ENCODE measurements around the gene HNRNPUL2. TPM values are rescaled to one million over a fixed set of nuclear protein-coding genes. Genes with fewer than 3 reads are reported as not detected.

Gene HNRNPUL2
- total RNA-seq, 3 donors from 2014 or later (not counting 1 experiment from before 2014, with no cell fraction given): 58.0 to 73.1 (median 69.3) TPM

DNA sequence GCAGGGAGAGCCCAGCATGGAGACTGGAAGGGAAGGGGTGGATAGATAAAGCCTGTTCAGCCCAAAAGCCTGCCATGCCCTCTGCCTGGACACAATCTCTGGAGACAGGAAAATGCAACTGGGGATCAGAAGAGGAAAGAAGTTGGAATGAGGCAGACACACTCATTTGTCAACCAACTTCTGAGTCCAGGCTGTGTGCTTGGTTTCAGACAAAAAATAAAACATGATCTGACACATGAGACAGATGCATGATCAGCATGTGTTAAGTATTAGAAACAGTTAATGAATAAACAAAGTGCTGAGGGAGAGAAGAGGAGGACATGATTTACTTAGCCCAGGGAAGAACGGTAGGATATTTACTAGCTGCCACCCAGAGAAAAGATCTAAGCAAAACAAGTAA lies 38.8 kb downstream of the HNRNPUL2 start:
- 100% methylated on average over 1 of the region's 1 CpG for WGBS (ENCODE audit: insufficient coverage)
- TF ChIP-seq, protein P1, sequence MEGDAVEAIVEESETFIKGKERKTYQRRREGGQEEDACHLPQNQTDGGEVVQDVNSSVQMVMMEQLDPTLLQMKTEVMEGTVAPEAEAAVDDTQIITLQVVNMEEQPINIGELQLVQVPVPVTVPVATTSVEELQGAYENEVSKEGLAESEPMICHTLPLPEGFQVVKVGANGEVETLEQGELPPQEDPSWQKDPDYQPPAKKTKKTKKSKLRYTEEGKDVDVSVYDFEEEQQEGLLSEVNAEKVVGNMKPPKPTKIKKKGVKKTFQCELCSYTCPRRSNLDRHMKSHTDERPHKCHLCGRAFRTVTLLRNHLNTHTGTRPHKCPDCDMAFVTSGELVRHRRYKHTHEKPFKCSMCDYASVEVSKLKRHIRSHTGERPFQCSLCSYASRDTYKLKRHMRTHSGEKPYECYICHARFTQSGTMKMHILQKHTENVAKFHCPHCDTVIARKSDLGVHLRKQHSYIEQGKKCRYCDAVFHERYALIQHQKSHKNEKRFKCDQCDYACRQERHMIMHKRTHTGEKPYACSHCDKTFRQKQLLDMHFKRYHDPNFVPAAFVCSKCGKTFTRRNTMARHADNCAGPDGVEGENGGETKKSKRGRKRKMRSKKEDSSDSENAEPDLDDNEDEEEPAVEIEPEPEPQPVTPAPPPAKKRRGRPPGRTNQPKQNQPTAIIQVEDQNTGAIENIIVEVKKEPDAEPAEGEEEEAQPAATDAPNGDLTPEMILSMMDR (IDR thresholded peaks at IDR 0.05): no peak
- ATAC-seq (no peak), DNase-seq (no peak)
- intact Hi-C loops (cut with micrococcal nuclease): no loop called here
- H3K4me1 Mint-ChIP-seq: no peaks in the 10 kb centered on the region
- no peaks in the 10 kb centered on the region for H3K9me3 ChIP-seq (ENCODE audit: control insufficient read depth, insufficient read depth, low read length)
- no peak overlapping the region for H3K27ac ChIP-seq (ENCODE audit: low read length)
- H3K36me3 Mint-ChIP-seq: no peaks in the 10 kb centered on the region
- peaks cover 21% of the 10 kb centered on the region for H3K36me3 ChIP-seq (ENCODE audit: control insufficient read depth, insufficient read depth, low read length)
- no peak overlapping the region for H3K4me3 ChIP-seq (ENCODE audit: low read length)
- H3K9me3 Mint-ChIP-seq: no peaks in the 10 kb centered on the region
- no peaks in the 10 kb centered on the region for H3K4me1 ChIP-seq (ENCODE audit: control insufficient read depth, insufficient read depth, low read length)
- peaks cover 0 to 9% of the 10 kb centered on the region in 2 donors for H3K27me3 Mint-ChIP-seq (ENCODE audit: low read depth in 2 of 2)
- peaks cover 6% of the 10 kb centered on the region for H3K27me3 ChIP-seq (ENCODE audit: control insufficient read depth, insufficient read depth, low read length)
- no peak overlapping the region for H3K27ac Mint-ChIP-seq
- no peak overlapping the region for H3K4me3 Mint-ChIP-seq

DNA sequence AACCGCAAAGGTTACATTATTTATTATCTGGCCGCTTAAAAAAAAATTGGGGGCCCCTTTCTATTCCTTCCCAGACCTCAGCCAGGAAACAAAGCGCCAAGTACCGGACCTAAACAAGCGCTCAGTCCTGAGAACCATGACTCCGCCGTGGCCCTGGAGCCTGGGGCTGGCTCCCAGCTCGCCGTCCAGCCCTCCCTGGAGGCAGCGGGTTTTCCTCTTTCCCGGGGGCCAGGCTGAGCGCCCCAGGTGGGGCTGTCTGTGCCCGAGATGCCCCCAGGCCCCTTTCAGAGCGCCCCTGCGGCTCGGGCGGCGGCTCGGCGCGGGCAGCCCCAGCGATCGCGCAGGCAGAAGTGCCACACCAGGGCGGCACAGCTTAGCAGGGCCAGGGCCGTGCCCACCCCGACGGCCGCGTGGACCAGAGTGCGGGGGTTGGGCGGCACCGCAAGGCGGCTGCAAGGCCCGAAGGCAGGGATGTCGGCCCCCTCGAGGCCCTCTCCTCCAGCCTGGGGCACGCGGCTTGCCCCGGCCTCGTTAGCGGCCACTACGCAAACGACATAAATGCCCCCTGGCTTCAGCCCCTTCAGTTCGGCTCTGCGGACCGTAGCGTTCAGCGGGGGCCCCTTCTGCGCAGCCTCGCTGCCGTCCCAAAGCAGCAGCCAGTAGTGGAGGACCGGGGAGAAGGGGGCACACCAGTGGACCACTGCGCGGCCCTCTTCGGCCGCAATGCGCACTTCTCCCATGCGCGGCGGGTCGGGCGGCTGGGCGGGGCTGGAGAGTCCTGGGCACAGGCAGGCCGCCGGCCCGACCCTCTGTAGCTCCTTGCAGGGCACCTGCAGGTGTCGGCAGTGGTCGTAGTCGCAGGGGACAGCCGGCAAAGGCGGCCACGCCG lies 39.5 kb downstream of the HNRNPUL2 start:
- Histone ChIP-seq H3K27ac (ENCODE audit: low read length) (no peak overlapping the region), H3K4me3 (ENCODE audit: low read length) (no peak overlapping the region), H3K9me3 (ENCODE audit: control insufficient read depth, insufficient read depth, low read length) (no peaks in the 10 kb centered on the region), H3K27me3 (ENCODE audit: control insufficient read depth, insufficient read depth, low read length) (peaks cover 6% of the 10 kb centered on the region), H3K4me1 (ENCODE audit: control insufficient read depth, insufficient read depth, low read length) (no peaks in the 10 kb centered on the region), H3K36me3 (ENCODE audit: control insufficient read depth, insufficient read depth, low read length) (peaks cover 16% of the 10 kb centered on the region)
- DNase-seq (no peak), ATAC-seq (no peak)
- Mint-ChIP-seq H3K4me3 (no peak overlapping the region), H3K4me1 (no peaks in the 10 kb centered on the region), H3K27me3 (ENCODE audit: low read depth in 2 of 2) (peaks cover 0 to 9% of the 10 kb centered on the region in 2 donors), H3K27ac (no peak overlapping the region), H3K36me3 (no peaks in the 10 kb centered on the region), H3K9me3 (no peaks in the 10 kb centered on the region)
- 43% methylated on average over 74 of the region's 74 CpGs for WGBS (ENCODE audit: insufficient coverage)
- TF ChIP-seq, protein P1 (IDR thresholded peaks at IDR 0.05): no peak
- intact Hi-C loops (cut with micrococcal nuclease): no loop called here

DNA sequence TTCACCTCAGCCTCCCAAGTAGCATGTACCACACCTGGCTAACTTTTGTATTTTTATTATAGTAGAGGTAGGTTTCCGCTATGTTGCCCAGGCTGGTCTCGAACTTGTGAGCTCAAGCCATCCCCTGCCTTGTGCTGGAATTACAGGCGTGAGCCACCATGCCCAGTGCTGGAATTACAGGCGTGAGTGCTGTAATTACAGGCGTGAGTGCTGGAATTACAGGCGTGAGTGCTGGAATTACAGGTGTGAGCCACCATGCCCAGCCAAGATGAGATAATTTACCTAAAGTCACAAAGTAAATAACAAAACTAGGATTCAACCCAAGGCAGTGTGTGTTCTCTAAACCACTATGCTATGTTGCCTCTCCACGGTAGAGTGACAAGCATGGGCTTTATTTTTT lies 44.7 kb downstream of the HNRNPUL2 start:
- Mint-ChIP-seq H3K36me3 (no peaks in the 10 kb centered on the region), H3K9me3 (no peaks in the 10 kb centered on the region), H3K27ac (no peak overlapping the region), H3K4me1 (peaks cover 17 to 21% of the 10 kb centered on the region in 2 donors), H3K4me3 (no peak overlapping the region), H3K27me3 (ENCODE audit: low read depth in 2 of 2) (peaks cover 0 to 2% of the 10 kb centered on the region in 2 donors)
- intact Hi-C loops (cut with micrococcal nuclease): no loop called here
- Histone ChIP-seq H3K27me3 (ENCODE audit: control insufficient read depth, insufficient read depth, low read length) (peaks cover 6% of the 10 kb centered on the region), H3K9me3 (ENCODE audit: control insufficient read depth, insufficient read depth, low read length) (no peaks in the 10 kb centered on the region), H3K4me1 (ENCODE audit: control insufficient read depth, insufficient read depth, low read length) (peaks cover 19% of the 10 kb centered on the region), H3K36me3 (ENCODE audit: control insufficient read depth, insufficient read depth, low read length) (peaks cover 6% of the 10 kb centered on the region), H3K27ac (ENCODE audit: low read length) (no peak overlapping the region), H3K4me3 (ENCODE audit: low read length) (no peak overlapping the region)
- DNase-seq (no peak), ATAC-seq (no peak)
- TF ChIP-seq, protein P1 (IDR thresholded peaks at IDR 0.05): no peak
- 90% methylated on average over 6 of the region's 7 CpGs for WGBS (ENCODE audit: insufficient coverage)

Data from natural killer cell (primary cell).